ENCODE measurements around the gene CDK5. TPM values are rescaled to one million over a fixed set of nuclear protein-coding genes. Genes with fewer than 3 reads are reported as not detected.

The CDK5 gene
- total RNA-seq, 5 donors from 2014 or later (not counting 1 experiment from before 2014, with no cell fraction given), result 5.3 to 8.4 (median 6.5) TPM

- peak overlapping the region in 1 of 3 donors; percentile 76 for H3K4me3 Mint-ChIP-seq
- Histone ChIP-seq H3K27me3 (replicated peaks in 1 of 2; ENCODE audit: control insufficient read depth in 2 of 2, extremely low read depth in 1 of 2, insufficient read depth in 2 of 2, low read length in 1 of 2) (peaks cover 0 to 3% of the 10 kb centered on the region in 2 experiments), H3K36me3 (ENCODE audit: control insufficient read depth in 2 of 2, extremely low read depth in 1 of 2, insufficient read depth in 1 of 2, low read length in 1 of 2) (no peaks in the 10 kb centered on the region), H3K9me3 (no peaks in the 10 kb centered on the region), H3K27ac (ENCODE audit: low read length) (peak overlapping the region; percentile 85), H3K4me1 (ENCODE audit: control insufficient read depth in 1 of 2, extremely low read depth in 1 of 2, insufficient read depth in 2 of 2, low read length in 2 of 2) (peaks cover 44 to 84% of the 10 kb centered on the region in 2 experiments), H3K4me3 (ENCODE audit: control insufficient read depth in 1 of 2, extremely low read depth in 1 of 2, low read length in 1 of 2) (peak overlapping the region in 1 of 2 donors; percentile 29)
- ChIA-PET CTCF (interaction anchor here (0.5 to 2.0 kb wide), 6 partner anchors 9 to 234 kb away, joined by 3 to 7 read pairs (median 5); no protein-coding TSS in a partner anchor), POLR2A (interaction anchor here (0.6 to 1.8 kb wide), 2 partner anchors 18 to 20 kb away, joined by 3 to 4 read pairs; partner anchors contain the start of gene ABCB8 (in 1 of the 2))
- WGBS (ENCODE audit: insufficient coverage), result 100% methylated on average over 1 of the region's 7 CpGs
- ATAC-seq (replicated peaks in 1 of 4), result no peak
- peak overlapping the region; percentile 88 for H3K27ac Mint-ChIP-seq
- DNase-seq, result no peak
- H3K36me3 Mint-ChIP-seq, result peaks cover 5% of the 10 kb centered on the region
- peaks cover 0 to 2% of the 10 kb centered on the region in 2 donors for H3K27me3 Mint-ChIP-seq
- peaks cover 66 to 86% (median 66%) of the 10 kb centered on the region in 3 donors for H3K4me1 Mint-ChIP-seq
- H3K9me3 Mint-ChIP-seq, result no peaks in the 10 kb centered on the region
Observed at GRCh38 chr7:151010037-151010306, 47.7 kb downstream of the CDK5 start.

- Mint-ChIP-seq H3K27me3 (peaks cover 0 to 2% of the 10 kb centered on the region in 2 donors), H3K36me3 (peaks cover 5% of the 10 kb centered on the region), H3K4me3 (peak overlapping the region in 1 of 3 donors; percentile 76), H3K4me1 (peaks cover 61 to 81% (median 61%) of the 10 kb centered on the region in 3 donors), H3K27ac (peak overlapping the region; percentile 58 to 88), H3K9me3 (no peaks in the 10 kb centered on the region)
- Histone ChIP-seq H3K36me3 (ENCODE audit: control insufficient read depth in 2 of 2, extremely low read depth in 1 of 2, insufficient read depth in 1 of 2, low read length in 1 of 2) (no peaks in the 10 kb centered on the region), H3K27me3 (replicated peaks in 1 of 2; ENCODE audit: control insufficient read depth in 2 of 2, extremely low read depth in 1 of 2, insufficient read depth in 2 of 2, low read length in 1 of 2) (peaks cover 0 to 3% of the 10 kb centered on the region in 2 experiments), H3K9me3 (no peaks in the 10 kb centered on the region), H3K27ac (ENCODE audit: low read length) (peak overlapping the region; percentile 85), H3K4me3 (ENCODE audit: control insufficient read depth in 1 of 2, extremely low read depth in 1 of 2, low read length in 1 of 2) (no peak overlapping the region), H3K4me1 (ENCODE audit: control insufficient read depth in 1 of 2, extremely low read depth in 1 of 2, insufficient read depth in 2 of 2, low read length in 2 of 2) (peaks cover 41 to 79% of the 10 kb centered on the region in 2 experiments)
- 87% methylated on average over 19 of the region's 22 CpGs for WGBS (ENCODE audit: insufficient coverage)
- no peak for ATAC-seq (replicated peaks in 1 of 4)
- ChIA-PET POLR2A (interaction anchor here in 1 of 2 donors (0.6 kb wide), 1 partner anchor 20 kb away, joined by 3 read pairs; no protein-coding TSS in a partner anchor), CTCF (interaction anchor here (0.5 to 2.0 kb wide), 7 partner anchors 9 to 235 kb away, joined by 3 to 9 read pairs (median 6); no protein-coding TSS in a partner anchor)
- no peak for DNase-seq
Observed at GRCh38 chr7:151009327-151010036, 48.2 kb downstream of the CDK5 start.

- Mint-ChIP-seq H3K4me1 (peaks cover 54 to 73% (median 54%) of the 10 kb centered on the region in 3 donors), H3K27me3 (peaks cover 0 to 2% of the 10 kb centered on the region in 2 donors), H3K27ac (peak overlapping the region; percentile 86 to 92), H3K4me3 (peak overlapping the region; percentile 76 to 82 (median 77)), H3K36me3 (peaks cover 5% of the 10 kb centered on the region), H3K9me3 (no peaks in the 10 kb centered on the region)
- WGBS (ENCODE audit: insufficient coverage), result 63% methylated on average over 38 of the region's 40 CpGs
- Histone ChIP-seq H3K36me3 (ENCODE audit: control insufficient read depth in 2 of 2, extremely low read depth in 1 of 2, insufficient read depth in 1 of 2, low read length in 1 of 2) (no peaks in the 10 kb centered on the region), H3K27ac (ENCODE audit: low read length) (peak overlapping the region; percentile 78), H3K4me3 (ENCODE audit: control insufficient read depth in 1 of 2, extremely low read depth in 1 of 2, low read length in 1 of 2) (peak overlapping the region; percentile 48 to 55), H3K9me3 (no peaks in the 10 kb centered on the region), H3K27me3 (replicated peaks in 1 of 2; ENCODE audit: control insufficient read depth in 2 of 2, extremely low read depth in 1 of 2, insufficient read depth in 2 of 2, low read length in 1 of 2) (peaks cover 0 to 3% of the 10 kb centered on the region in 2 experiments), H3K4me1 (ENCODE audit: control insufficient read depth in 1 of 2, extremely low read depth in 1 of 2, insufficient read depth in 2 of 2, low read length in 2 of 2) (peaks cover 39 to 72% of the 10 kb centered on the region in 2 experiments)
- peak; percentile 38 to 59 (median 54) for ATAC-seq (replicated peaks in 1 of 4)
- CTCF ChIA-PET, result interaction anchor here (0.6 to 2.0 kb wide), 10 partner anchors 10 to 590 kb away, joined by 3 to 9 read pairs (median 3); no protein-coding TSS in a partner anchor
- DNase-seq, result peak; percentile 36 to 85 (median 63)
- POLR2A ChIA-PET, result interaction anchor here in 1 of 2 donors (0.6 kb wide), 1 partner anchor 10 kb away, joined by 3 read pairs; no protein-coding TSS in a partner anchor
Observed at GRCh38 chr7:151008511-151009323, 49.0 kb downstream of the CDK5 start.

- H3K9me3 Mint-ChIP-seq, result no peaks in the 10 kb centered on the region
- peak overlapping the region; percentile 86 to 92 for H3K27ac Mint-ChIP-seq
- ATAC-seq (replicated peaks in 1 of 4) (peak; percentile 64 to 74 (median 70)), DNase-seq (peak in 8 of 35 experiments; percentile 23 to 70 (median 40))
- CTCF ChIA-PET, result interaction anchor here (0.6 to 2.0 kb wide), 9 partner anchors 10 to 590 kb away, joined by 3 to 9 read pairs (median 3); no protein-coding TSS in a partner anchor
- 0% methylated on average over 3 of the region's 11 CpGs for WGBS (ENCODE audit: insufficient coverage)
- H3K27me3 Mint-ChIP-seq, result peaks cover 0 to 2% of the 10 kb centered on the region in 2 donors
- peaks cover 5% of the 10 kb centered on the region for H3K36me3 Mint-ChIP-seq
- H3K27ac ChIP-seq (ENCODE audit: low read length), result peak overlapping the region; percentile 78
- H3K4me1 Mint-ChIP-seq, result peaks cover 50 to 70% (median 54%) of the 10 kb centered on the region in 3 donors
- POLR2A ChIA-PET, result interaction anchor here in 1 of 2 donors (0.6 kb wide), 1 partner anchor 11 kb away, joined by 3 read pairs; no protein-coding TSS in a partner anchor
- peak overlapping the region; percentile 76 to 82 (median 77) for H3K4me3 Mint-ChIP-seq
- H3K4me3 ChIP-seq (ENCODE audit: control insufficient read depth in 1 of 2, extremely low read depth in 1 of 2, low read length in 1 of 2), result peak overlapping the region; percentile 48 to 55
- peaks cover 36 to 66% of the 10 kb centered on the region in 2 experiments for H3K4me1 ChIP-seq (ENCODE audit: control insufficient read depth in 1 of 2, extremely low read depth in 1 of 2, insufficient read depth in 2 of 2, low read length in 2 of 2)
- H3K36me3 ChIP-seq (ENCODE audit: control insufficient read depth in 2 of 2, extremely low read depth in 1 of 2, insufficient read depth in 1 of 2, low read length in 1 of 2), result no peaks in the 10 kb centered on the region
- H3K9me3 ChIP-seq, result no peaks in the 10 kb centered on the region
- peaks cover 0 to 2% of the 10 kb centered on the region in 2 experiments for H3K27me3 ChIP-seq (replicated peaks in 1 of 2; ENCODE audit: control insufficient read depth in 2 of 2, extremely low read depth in 1 of 2, insufficient read depth in 2 of 2, low read length in 1 of 2)
Observed at GRCh38 chr7:151008143-151008510, 49.6 kb downstream of the CDK5 start.

- no peaks in the 10 kb centered on the region for H3K27me3 ChIP-seq (replicated peaks in 1 of 2; ENCODE audit: control insufficient read depth in 2 of 2, extremely low read depth in 1 of 2, insufficient read depth in 2 of 2, low read length in 1 of 2)
- H3K36me3 Mint-ChIP-seq, result peaks cover 3% of the 10 kb centered on the region
- no peaks in the 10 kb centered on the region for H3K9me3 ChIP-seq
- DNase-seq (no peak), ATAC-seq (replicated peaks in 1 of 4) (no peak)
- peak overlapping the region; percentile 86 to 92 for H3K27ac Mint-ChIP-seq
- peaks cover 44 to 63% (median 48%) of the 10 kb centered on the region in 3 donors for H3K4me1 Mint-ChIP-seq
- POLR2A ChIA-PET, result no interaction called here
- H3K27ac ChIP-seq (ENCODE audit: low read length), result peak overlapping the region; percentile 78
- peaks cover 0 to 2% of the 10 kb centered on the region in 2 donors for H3K27me3 Mint-ChIP-seq
- peaks cover 31 to 59% of the 10 kb centered on the region in 2 experiments for H3K4me1 ChIP-seq (ENCODE audit: control insufficient read depth in 1 of 2, extremely low read depth in 1 of 2, insufficient read depth in 2 of 2, low read length in 2 of 2)
- peak overlapping the region in 1 of 2 donors; percentile 55 for H3K4me3 ChIP-seq (ENCODE audit: control insufficient read depth in 1 of 2, extremely low read depth in 1 of 2, low read length in 1 of 2)
- H3K9me3 Mint-ChIP-seq, result no peaks in the 10 kb centered on the region
- H3K4me3 Mint-ChIP-seq, result peak overlapping the region; percentile 76 to 82 (median 77)
- no peaks in the 10 kb centered on the region for H3K36me3 ChIP-seq (ENCODE audit: control insufficient read depth in 2 of 2, extremely low read depth in 1 of 2, insufficient read depth in 1 of 2, low read length in 1 of 2)
- WGBS (ENCODE audit: insufficient coverage), result 40% methylated on average over 7 of the region's 7 CpGs
- CTCF ChIA-PET, result interaction anchor here in 1 of 2 donors (0.9 to 2.0 kb wide), 3 partner anchors 11 to 589 kb away, joined by 3 to 9 read pairs (median 3); no protein-coding TSS in a partner anchor
Observed at GRCh38 chr7:151007469-151007898, 50.2 kb downstream of the CDK5 start.

Measured in T-cell (primary cell).